H1 (cell line): ENCODE data around the gene QSOX2. TPM values are rescaled to one million over a fixed set of nuclear protein-coding genes. Genes with fewer than 3 reads are reported as not detected.
A peak's percentile ranks its signal among the peaks of the same experiment; 100 is the strongest.

ENCODE experiments used
- CTCF ChIA-PET: fragments of 300-600 bp; sonication (Branson Sonifier 250); formaldehyde crosslinking; loops from one replicate; lab custom pipeline; 2021; ENCODE audit not compliant: partially characterized antibody; lab: Charles Lee
- POLR2A ChIA-PET: fragments of 300-600 bp; sonication (Branson Sonifier 250); formaldehyde crosslinking; loops from one replicate; lab custom pipeline; 2021; ENCODE audit warnings: inconsistent platforms; ENCODE audit not compliant: partially characterized antibody; lab: Charles Lee
- DNase-seq, 2 experiments: peaks; one replicate each; pipeline versions ENCODE4 v3.0.0 to v3.0.0-alpha.2; 2010 to 2022; ENCODE audit warnings: low spot score in 2 of 2, low read depth in 1 of 2, mixed read lengths in 1 of 2
- FAIRE-seq: peaks from 2 replicates; lab custom pipeline; 2011; peaks lifted over from hg19 to GRCh38; lab: Jason Lieb, UNC
- H2AFZ ChIP-seq: 2 replicates; pipeline ENCODE4 v1.8.1; 2012; ENCODE audit warnings: low read length, inconsistent platforms
- H2AK5ac ChIP-seq: 2 replicates; pipeline ENCODE4 v1.6.1; 2013; ENCODE audit warnings: low read depth, low read length
- H2BK120ac ChIP-seq: replicated peaks from 2 replicates; pipeline ENCODE3; 2013; ENCODE audit warnings: low read depth, low read length, inconsistent platforms
- H2BK12ac ChIP-seq: 2 replicates; pipeline ENCODE4 v1.6.1; 2013; ENCODE audit warnings: low read depth, low read length
- H2BK15ac ChIP-seq: 2 replicates; pipeline ENCODE4 v1.6.1; 2013; ENCODE audit warnings: low read length
- H2BK20ac ChIP-seq: 2 replicates; pipeline ENCODE4 v1.6.1; 2013; ENCODE audit warnings: low read length
- H2BK5ac ChIP-seq: 2 replicates; pipeline ENCODE4 v1.6.1; 2013; ENCODE audit warnings: low read depth, low read length
- H3K14ac ChIP-seq: 2 replicates; pipeline ENCODE4 v1.6.1; 2013; ENCODE audit warnings: inconsistent platforms; ENCODE audit not compliant: insufficient read length
- H3K18ac ChIP-seq: 2 replicates; pipeline ENCODE4 v1.6.1; 2013; ENCODE audit warnings: low read length; ENCODE audit errors: extremely low read depth
- H3K23ac ChIP-seq: 2 replicates; pipeline ENCODE4 v1.6.1; 2013; ENCODE audit warnings: inconsistent platforms; ENCODE audit not compliant: insufficient read length
- H3K23me2 ChIP-seq: 2 replicates; pipeline ENCODE4 v1.6.1; 2013; ENCODE audit warnings: low read depth, low read length
- H3K27ac ChIP-seq: 2 replicates; pipeline ENCODE4 v1.6.1; 2011; ENCODE audit warnings: low read depth, low read length, inconsistent platforms
- H3K27me3 ChIP-seq, 4 experiments: replicated peaks in 1 of 4; 1 replicate in 1 of 4; 2 replicates in 3 of 4; pipeline versions ENCODE4 v1.6.1 to v1.8.1; 2011 to 2013; ENCODE audit warnings: low read length in 3 of 4, mild to moderate bottlenecking in 3 of 4, inconsistent platforms in 2 of 4, mixed read lengths in 2 of 4, moderate library complexity in 1 of 4; ENCODE audit not compliant: control insufficient read depth in 3 of 4, insufficient read depth in 3 of 4; ENCODE audit errors: extremely low read depth in 1 of 4
- H3K36me3 ChIP-seq, 4 experiments: 2 replicates each; pipeline versions ENCODE4 v1.6.1 to v1.8.1; 2011 to 2013; ENCODE audit warnings: mild to moderate bottlenecking in 4 of 4, low read length in 3 of 4, moderate library complexity in 2 of 4, control low read depth in 1 of 4, inconsistent platforms in 1 of 4; ENCODE audit not compliant: insufficient read depth in 4 of 4, control insufficient read depth in 2 of 4
- H3K4ac ChIP-seq: replicated peaks from 2 replicates; pipeline ENCODE3; 2013; ENCODE audit warnings: low read length, low read depth, mixed read lengths, inconsistent platforms; ENCODE audit not compliant: insufficient read length
- H3K4me1 ChIP-seq, 4 experiments: replicated peaks in 1 of 4; 1 replicate in 1 of 4; 2 replicates in 3 of 4; pipeline versions ENCODE4 v1.6.1 to v1.8.1; 2011 to 2013; ENCODE audit warnings: low read length in 3 of 4, inconsistent platforms in 2 of 4, mixed read lengths in 1 of 4; ENCODE audit not compliant: insufficient read depth in 4 of 4, control insufficient read depth in 3 of 4
- H3K4me2 ChIP-seq, 2 experiments: 2 replicates each; pipeline versions ENCODE4 v1.6.1 to v1.8.1; 2011 to 2013; ENCODE audit warnings: low read depth in 2 of 2, low read length in 2 of 2, control low read depth in 1 of 2, inconsistent platforms in 1 of 2, mild to moderate bottlenecking in 1 of 2; ENCODE audit not compliant: insufficient read depth in 1 of 2
- H3K4me3 ChIP-seq, 4 experiments: fragments of 200-600, 300-600 bp in 1 of 4; sonication (generic), shearing (Covaris generic), sonication (Bioruptor Twin) in 1 of 4; 2 replicates each; pipeline versions ENCODE4 v1.5.1 to v1.8.1; 2011 to 2016; ENCODE audit warnings: low read length in 4 of 4, low read depth in 3 of 4, control low read depth in 2 of 4, inconsistent platforms in 2 of 4, mild to moderate bottlenecking in 2 of 4, mixed read lengths in 1 of 4, moderate library complexity in 1 of 4; ENCODE audit not compliant: insufficient read depth in 2 of 4; ENCODE audit errors: extremely low read depth in 1 of 4
- H3K56ac ChIP-seq: replicated peaks from 2 replicates; pipeline ENCODE3; 2013; ENCODE audit warnings: low read depth, mild to moderate bottlenecking, mixed read lengths, low read length, inconsistent platforms; ENCODE audit not compliant: insufficient read length
- H3K79me1 ChIP-seq: 2 replicates; pipeline ENCODE4 v1.6.1; 2013; ENCODE audit warnings: low read depth, low read length, control low read depth
- H3K79me2 ChIP-seq, 2 experiments: 2 replicates each; pipeline versions ENCODE4 v1.6.1 to v1.8.1; 2012 to 2013; ENCODE audit warnings: low read length in 2 of 2, mild to moderate bottlenecking in 2 of 2, inconsistent platforms in 1 of 2; ENCODE audit not compliant: insufficient read depth in 2 of 2, control insufficient read depth in 1 of 2
- H3K9ac ChIP-seq, 4 experiments: replicated peaks in 1 of 4; 1 replicate in 1 of 4; 2 replicates in 3 of 4; pipeline versions ENCODE4 v1.6.1 to v1.8.1; 2011 to 2013; ENCODE audit warnings: low read depth in 3 of 4, low read length in 3 of 4, control low read depth in 2 of 4, mild to moderate bottlenecking in 2 of 4, moderate library complexity in 2 of 4, inconsistent platforms in 1 of 4; ENCODE audit errors: extremely low read depth in 1 of 4
- H3K9me3 ChIP-seq, 2 experiments: 2 replicates each; pipeline versions ENCODE4 v1.6.1 to v1.8.1; 2012 to 2013; ENCODE audit warnings: mild to moderate bottlenecking in 2 of 2, moderate library complexity in 2 of 2, control low read depth in 1 of 2, inconsistent platforms in 1 of 2, low read depth in 1 of 2, low read length in 1 of 2, mixed read lengths in 1 of 2; ENCODE audit not compliant: insufficient read depth in 2 of 2
- H4K20me1 ChIP-seq, 2 experiments: replicated peaks in 1 of 2; 2 replicates each; pipeline versions ENCODE3 to v1.8.1; 2011 to 2013; ENCODE audit warnings: inconsistent platforms in 2 of 2, low read length in 2 of 2, mild to moderate bottlenecking in 1 of 2; ENCODE audit not compliant: insufficient read depth in 2 of 2, control insufficient read depth in 1 of 2
- H4K5ac ChIP-seq: 2 replicates; pipeline ENCODE4 v1.6.1; 2013; ENCODE audit warnings: low read length, low read depth, mixed read lengths, inconsistent platforms; ENCODE audit not compliant: insufficient read length
- H4K8ac ChIP-seq: 2 replicates; pipeline ENCODE4 v1.8.0; 2013; ENCODE audit warnings: mild to moderate bottlenecking, moderate library complexity, low read length, inconsistent platforms; ENCODE audit not compliant: insufficient read depth; ENCODE audit errors: extremely low read depth
- H4K91ac ChIP-seq: replicated peaks from 2 replicates; pipeline ENCODE3; 2013; ENCODE audit warnings: low read length, mixed read lengths, inconsistent platforms; ENCODE audit not compliant: insufficient read length
- BACH1 ChIP-seq: IDR thresholded peaks from 2 replicates; pipeline ENCODE4 v1.6.1; 2012; ENCODE audit warnings: low read length, improper control_type of control experiment
- BCL11A ChIP-seq, 2 experiments: IDR thresholded peaks; one replicate each; pipeline ENCODE4 v1.6.1; 2011; ENCODE audit warnings: low read depth in 2 of 2, low read length in 2 of 2, mild to moderate bottlenecking in 2 of 2
- E2F6 ChIP-seq: IDR thresholded peaks from 2 replicates; pipeline ENCODE4 v1.6.1; 2012; ENCODE audit warnings: inconsistent platforms
- EP300 ChIP-seq, 2 experiments: IDR thresholded peaks; 1 replicate in 1 of 2; 2 replicates in 1 of 2; pipeline ENCODE4 v1.6.1; 2011 to 2012; ENCODE audit warnings: low read depth in 2 of 2, low read length in 2 of 2, mild to moderate bottlenecking in 2 of 2, borderline replicate concordance in 1 of 2, inconsistent platforms in 1 of 2, moderate library complexity in 1 of 2
- POLR2AphosphoS5 ChIP-seq: IDR thresholded peaks from 2 replicates; pipeline ENCODE4 v1.6.1; 2011; ENCODE audit warnings: low read depth, low read length
- RNF2 ChIP-seq: fragments of 200-900, 300-1000 bp; sonication (generic); IDR thresholded peaks from 2 replicates; pipeline ENCODE4 v1.7.1; 2016; ENCODE audit warnings: borderline replicate concordance, low read depth, mild to moderate bottlenecking, antibody characterized with exemption, low read length; ENCODE audit not compliant: poor library complexity, severe bottlenecking; ENCODE audit errors: missing control alignments
- SP4 ChIP-seq: IDR thresholded peaks from 2 replicates; pipeline ENCODE4 v1.6.1; 2012; ENCODE audit warnings: low read length, inconsistent platforms
- TEAD4 ChIP-seq: IDR thresholded peaks from 2 replicates; pipeline ENCODE4 v1.6.1; 2012; ENCODE audit warnings: low read depth, low read length, inconsistent platforms, mixed read lengths
- WGBS, 2 experiments: shearing (Covaris generic) in 1 of 2; methylation state at CpG; one replicate each; pipeline versions ENCODE4 v1.1.6 to v1.1.7; 2013 to 2015; ENCODE audit warnings: low lambda C conversion rate in 2 of 2, mixed read lengths in 2 of 2, inconsistent platforms in 1 of 2, low coverage in 1 of 2, missing lambda C conversion rate in 1 of 2; ENCODE audit not compliant: insufficient replicate concordance in 2 of 2, insufficient coverage in 1 of 2, insufficient read length in 1 of 2; ENCODE audit errors: extremely low coverage in 1 of 2, missing lambda C conversion rate in 1 of 2; 5-methylcytosine and 5-hydroxymethylcytosine counted together
- polyA plus RNA-seq, 7 experiments: library from polyadenylated mRNA; depleted of rRNA in 3 of 7; stranded (reverse) in 5 of 7; unstranded in 2 of 7; fragments of >200 nt in 5 of 7; fragments of 200-250 nt in 2 of 7; gene quantifications; 1 replicate in 5 of 7; 2 replicates in 1 of 7; 4 replicates in 1 of 7; pipeline versions ENCODE4 v1.2.1 to v1.2.3, GENCODE V29; 2011 to 2013; ENCODE audit warnings: missing spikeins in 2 of 7, mixed read lengths in 2 of 7
- total RNA-seq: library from RNA; stranded (reverse); fragmentation: NEBNext Ultra II Directional; extraction: Animal tissue kit (Norgen Biotek cat#: 25700); gene quantifications from 2 replicates; pipeline ENCODE4 v1.2.1, GENCODE V29; 2021

Gene QSOX2
- total and polyA plus RNA-seq, 2 of the 8 experiments (the other 6 are each of a cell fraction or from before 2014, with no cell fraction given) = 18.0 to 28.6 TPM

- H2BK120ac ChIP-seq = no peak overlapping the region
- H3K56ac ChIP-seq = no peak overlapping the region
- no peak overlapping the region for H2AFZ ChIP-seq
- no peak overlapping the region for H3K4ac ChIP-seq
- peaks cover 30 to 51% of the 10 kb centered on the region in 2 experiments for H4K20me1 ChIP-seq
- no peak overlapping the region for H3K9ac ChIP-seq
- no peak overlapping the region for H3K23ac ChIP-seq
- peaks cover 4% of the 10 kb centered on the region; the same call in 1 of the 2 replicates for H3K79me1 ChIP-seq
- H3K27me3 ChIP-seq = peaks cover 42 to 56% (median 54%) of the 10 kb centered on the region in 4 experiments
- ChIA-PET POLR2A (interaction anchor here (0.9 to 4.0 kb wide), 6 partner anchors 9 to 67 kb away, joined by 3 to 17 read pairs (median 4); no protein-coding TSS in a partner anchor), CTCF (interaction anchor here (0.6 to 5.0 kb wide), 11 partner anchors 11 to 581 kb away, joined by 3 to 26 read pairs (median 4); no protein-coding TSS in a partner anchor)
- no peaks in the 10 kb centered on the region for H3K79me2 ChIP-seq
- peaks cover 0 to 15% (median 2%) of the 10 kb centered on the region in 4 experiments; a peak in 3 of 8 replicates for H3K36me3 ChIP-seq
- no peak overlapping the region for H3K4me3 ChIP-seq
- 76% methylated on average over 5 of the region's 5 CpGs; no CpG with 5 or more reads in 1 of the 2 experiments for WGBS, 2 experiments
- H2BK12ac ChIP-seq = no peak overlapping the region
- no peak overlapping the region for H3K18ac ChIP-seq
- H2BK15ac ChIP-seq = no peak overlapping the region
- H3K23me2 ChIP-seq = peaks cover 6% of the 10 kb centered on the region; the same call in 1 of the 2 replicates
- H4K5ac ChIP-seq = no peak overlapping the region
- H2BK5ac ChIP-seq = no peak overlapping the region
- peaks cover 2 to 9% (median 6%) of the 10 kb centered on the region in 4 experiments; a peak in 6 of 7 replicates for H3K4me1 ChIP-seq
- H2AK5ac ChIP-seq = no peak overlapping the region
- no peak overlapping the region for H2BK20ac ChIP-seq
- no peak overlapping the region for H3K27ac ChIP-seq
- no peak overlapping the region for H3K14ac ChIP-seq
- H3K4me2 ChIP-seq = peak overlapping the region; percentile 13 to 49; a peak in 3 of 4 replicates
- H4K8ac ChIP-seq = no peak overlapping the region
- H4K91ac ChIP-seq = no peak overlapping the region
- FAIRE-seq (no peak), DNase-seq (no peak)
- H3K9me3 ChIP-seq = no peaks in the 10 kb centered on the region; a peak in 1 of 4 replicates
- TF ChIP-seq POLR2AphosphoS5 (no peak), RNF2 (no peak), SP4 (no peak), E2F6 (no peak), TEAD4 (no peak), BACH1 (no peak), BCL11A (IDR thresholded peaks at IDR 0.05; ENCODE audit: low read depth in 2 of 2, low read length in 2 of 2) (no peak), EP300 (IDR thresholded peaks at IDR 0.05; ENCODE audit: borderline replicate concordance in 1 of 2, low read depth in 2 of 2, low read length in 2 of 2) (no peak)
Measured at GRCh38 chr9:136205707-136205992, 40.0 kb downstream of the QSOX2 start.
